Activated CD4-positive, alpha-beta T cell treated with anti-CD3 and anti-CD28 coated beads, Interleukin-2, amount 10 ng/mL, durations not matched to agents 7 days and 5 days (primary cell): Measurements from ENCODE around the gene AGPS. TPM values are rescaled to one million over a fixed set of nuclear protein-coding genes. Genes with fewer than 3 reads are reported as not detected.
"Not testable (repeated sequence)": the region's sequence is repeated elsewhere in the genome, so short reads cannot be mapped to it uniquely, and the experiment has no call there.

Experiments
- CTCF ChIA-PET: fragments of 350-600 bp; sonication (Branson Sonifier 250); formaldehyde crosslinking; loops from one replicate; lab custom pipeline; 2021; ENCODE audit warnings: antibody characterized with exemption; lab: Charles Lee
- POLR2A ChIA-PET: fragments of 350-600 bp; sonication (Branson Sonifier 250); formaldehyde crosslinking; loops from one replicate; lab custom pipeline; 2021; ENCODE audit warnings: antibody characterized with exemption; lab: Charles Lee
- DNase-seq: peaks from one replicate; pipeline ENCODE4 v3.0.0-alpha.2; 2020
- H3K27ac Mint-ChIP-seq: one replicate; pipeline ENCODE4 v1.8.0; 2021; ENCODE audit warnings: mild to moderate bottlenecking, moderate library complexity, mixed read lengths
- H3K27me3 Mint-ChIP-seq: one replicate; pipeline ENCODE4 v1.8.0; 2021; ENCODE audit warnings: mixed read lengths
- H3K36me3 Mint-ChIP-seq: one replicate; pipeline ENCODE4 v1.8.0; 2021; ENCODE audit warnings: low read depth, mixed read lengths
- H3K4me1 Mint-ChIP-seq: one replicate; pipeline ENCODE4 v1.8.0; 2021; ENCODE audit warnings: mixed read lengths
- H3K4me3 Mint-ChIP-seq: one replicate; pipeline ENCODE4 v1.8.0; 2021; ENCODE audit warnings: mild to moderate bottlenecking, moderate library complexity, mixed read lengths
- H3K9me3 Mint-ChIP-seq: one replicate; pipeline ENCODE4 v1.8.0; 2021; ENCODE audit warnings: mixed read lengths
- total RNA-seq, 2 experiments: library from RNA; stranded (reverse); gene quantifications; one replicate each; pipeline ENCODE4 v1.2.3, GENCODE V29; 2021

Gene AGPS
- total RNA-seq: 10 to 100 TPM; 61.2 to 61.3 TPM

- DNase-seq: peak; percentile 84
- H3K4me3 Mint-ChIP-seq: peak within 1 kb of the TSS; percentile 97
- ChIA-PET POLR2A (interaction anchor here (0.9 to 1.6 kb wide), 2 partner anchors 12 to 13 kb away, joined by 3 read pairs; no protein-coding TSS in a partner anchor), CTCF (interaction anchor here (0.6 to 2.5 kb wide), 9 partner anchors 9 to 334 kb away, joined by 3 to 8 read pairs (median 5); no protein-coding TSS in a partner anchor)
- peaks cover 60% of the 10 kb centered on the region for H3K4me1 Mint-ChIP-seq
- peaks cover 31% of the 10 kb centered on the region for H3K36me3 Mint-ChIP-seq
- H3K9me3 Mint-ChIP-seq: no peaks in the 10 kb centered on the region
- H3K27me3 Mint-ChIP-seq: no peaks in the 10 kb centered on the region
- H3K27ac Mint-ChIP-seq: peak within 1 kb of the TSS; percentile 93
Measured at GRCh38 chr2:177392373-177393202, at the start of gene AGPS. Gene AGPS, plus strand, starts transcription at chr2:177392773. Its CDS starts 17 bp downstream, at chr2:177392790.

GRCh38 chr2:177343773-177344172 is 48.8 kb upstream of the AGPS start:
- Mint-ChIP-seq H3K4me1 (no peaks in the 10 kb centered on the region), H3K27ac (no peak overlapping the region), H3K9me3 (no peaks in the 10 kb centered on the region), H3K4me3 (no peak overlapping the region), H3K36me3 (no peaks in the 10 kb centered on the region), H3K27me3 (no peaks in the 10 kb centered on the region)
- no peak for DNase-seq
- ChIA-PET POLR2A (no interaction called here), CTCF (interaction anchor here (0.6 kb wide), 2 partner anchors 8 to 10 kb away, joined by 3 read pairs; no protein-coding TSS in a partner anchor)

GRCh38 chr2:177344316-177344715 is 48.3 kb upstream of the AGPS start:
- no peak overlapping the region for H3K27ac Mint-ChIP-seq
- no peaks in the 10 kb centered on the region for H3K36me3 Mint-ChIP-seq
- no peaks in the 10 kb centered on the region for H3K9me3 Mint-ChIP-seq
- POLR2A ChIA-PET: interaction anchor here (0.5 kb wide), 1 partner anchor 1146 kb away, joined by 3 read pairs; no protein-coding TSS in a partner anchor
- no peak overlapping the region for H3K4me3 Mint-ChIP-seq
- H3K4me1 Mint-ChIP-seq: no peaks in the 10 kb centered on the region
- H3K27me3 Mint-ChIP-seq: no peaks in the 10 kb centered on the region
- DNase-seq: no peak
- CTCF ChIA-PET: interaction anchor here (0.6 to 0.9 kb wide), 4 partner anchors 9 to 221 kb away, joined by 3 to 5 read pairs (median 3); no protein-coding TSS in a partner anchor

GRCh38 chr2:177346192-177346591 is 46.4 kb upstream of the AGPS start:
- ChIA-PET CTCF (interaction anchor here (0.9 to 1.6 kb wide), 2 partner anchors 9 to 195 kb away, joined by 3 to 4 read pairs; no protein-coding TSS in a partner anchor), POLR2A (no interaction called here)
- no peak overlapping the region for H3K27ac Mint-ChIP-seq
- H3K4me3 Mint-ChIP-seq: no peak overlapping the region
- H3K27me3 Mint-ChIP-seq: no peaks in the 10 kb centered on the region
- H3K4me1 Mint-ChIP-seq: no peaks in the 10 kb centered on the region
- no peaks in the 10 kb centered on the region for H3K9me3 Mint-ChIP-seq
- DNase-seq: no peak
- no peaks in the 10 kb centered on the region for H3K36me3 Mint-ChIP-seq

- no peaks in the 10 kb centered on the region for H3K9me3 Mint-ChIP-seq
- DNase-seq: no peak
- H3K36me3 Mint-ChIP-seq: no peaks in the 10 kb centered on the region
- H3K4me3 Mint-ChIP-seq: no peak overlapping the region
- CTCF ChIA-PET: interaction anchor here (1.6 kb wide), 1 partner anchor 10 kb away, joined by 4 read pairs; no protein-coding TSS in a partner anchor
- H3K27ac Mint-ChIP-seq: no peak overlapping the region
- no peaks in the 10 kb centered on the region for H3K27me3 Mint-ChIP-seq
- H3K4me1 Mint-ChIP-seq: no peaks in the 10 kb centered on the region
- POLR2A ChIA-PET: no interaction called here
Measured at GRCh38 chr2:177347570-177347969, 45.0 kb upstream of the AGPS start.

- CTCF ChIA-PET: interaction anchor here (1.6 kb wide), 1 partner anchor 11 kb away, joined by 4 read pairs; no protein-coding TSS in a partner anchor
- Mint-ChIP-seq H3K36me3 (no peaks in the 10 kb centered on the region), H3K4me3 (no peak overlapping the region), H3K9me3 (no peaks in the 10 kb centered on the region), H3K27ac (no peak overlapping the region), H3K27me3 (no peaks in the 10 kb centered on the region), H3K4me1 (no peaks in the 10 kb centered on the region)
- POLR2A ChIA-PET: no interaction called here
- DNase-seq: no peak
Measured at GRCh38 chr2:177348118-177348654, 44.4 kb upstream of the AGPS start.

- Mint-ChIP-seq H3K27me3 (no peaks in the 10 kb centered on the region), H3K4me3 (no peak overlapping the region), H3K4me1 (no peaks in the 10 kb centered on the region), H3K9me3 (no peaks in the 10 kb centered on the region), H3K27ac (no peak overlapping the region), H3K36me3 (no peaks in the 10 kb centered on the region)
- ChIA-PET CTCF (interaction anchor here (1.0 kb wide), 1 partner anchor 11 kb away, joined by 3 read pairs; no protein-coding TSS in a partner anchor), POLR2A (no interaction called here)
- no peak for DNase-seq
Measured at GRCh38 chr2:177348733-177349693, 43.6 kb upstream of the AGPS start.

GRCh38 chr2:177350624-177351023 is 41.9 kb upstream of the AGPS start:
- CTCF ChIA-PET: interaction anchor here (1.5 kb wide), 1 partner anchor 186 kb away, joined by 3 read pairs; no protein-coding TSS in a partner anchor
- H3K27ac Mint-ChIP-seq, H3K36me3 Mint-ChIP-seq, H3K4me3 Mint-ChIP-seq, H3K27me3 Mint-ChIP-seq, DNase-seq, H3K4me1 Mint-ChIP-seq, POLR2A ChIA-PET, H3K9me3 Mint-ChIP-seq: not testable (repeated sequence)

- DNase-seq, H3K4me3 Mint-ChIP-seq, H3K36me3 Mint-ChIP-seq, POLR2A ChIA-PET, H3K27ac Mint-ChIP-seq, H3K27me3 Mint-ChIP-seq, H3K4me1 Mint-ChIP-seq, H3K9me3 Mint-ChIP-seq: not testable (repeated sequence)
- CTCF ChIA-PET: interaction anchor here (1.5 kb wide), 1 partner anchor 187 kb away, joined by 3 read pairs; no protein-coding TSS in a partner anchor
Measured at GRCh38 chr2:177351121-177351520, 41.5 kb upstream of the AGPS start.

GRCh38 chr2:177352441-177353186 is 40.0 kb upstream of the AGPS start:
- CTCF ChIA-PET: no interaction called here
- Mint-ChIP-seq H3K4me1 (no peaks in the 10 kb centered on the region), H3K4me3 (no peak overlapping the region), H3K36me3 (peaks cover 3% of the 10 kb centered on the region), H3K27me3 (no peaks in the 10 kb centered on the region), H3K9me3 (peaks cover 2% of the 10 kb centered on the region), H3K27ac (no peak overlapping the region)
- POLR2A ChIA-PET: no interaction called here
- no peak for DNase-seq

GRCh38 chr2:177353187-177353478 is 39.4 kb upstream of the AGPS start:
- CTCF ChIA-PET: no interaction called here
- POLR2A ChIA-PET: no interaction called here
- Mint-ChIP-seq H3K27me3 (no peaks in the 10 kb centered on the region), H3K27ac (no peak overlapping the region), H3K4me1 (no peaks in the 10 kb centered on the region), H3K9me3 (peaks cover 2% of the 10 kb centered on the region), H3K4me3 (no peak overlapping the region), H3K36me3 (peaks cover 3% of the 10 kb centered on the region)
- no peak for DNase-seq

- H3K27ac Mint-ChIP-seq, H3K4me3 Mint-ChIP-seq, H3K4me1 Mint-ChIP-seq, H3K36me3 Mint-ChIP-seq, DNase-seq, H3K9me3 Mint-ChIP-seq, POLR2A ChIA-PET, H3K27me3 Mint-ChIP-seq: not testable (repeated sequence)
- CTCF ChIA-PET: interaction anchor here (1.1 kb wide), 1 partner anchor 190 kb away, joined by 3 read pairs; no protein-coding TSS in a partner anchor
Measured at GRCh38 chr2:177354541-177354940, 38.0 kb upstream of the AGPS start.
